Mesothelial cell of epicardium (in vitro differentiated cells): ENCODE results near the gene EDEM2. TPM values are rescaled to one million over a fixed set of nuclear protein-coding genes. Genes with fewer than 3 reads are reported as not detected.
"Not testable (repeated sequence)": the region's sequence is repeated elsewhere in the genome, so short reads cannot be mapped to it uniquely, and the experiment has no call there.

ENCODE experiments used
- DNase-seq, 2 experiments: peaks; one replicate each; pipeline ENCODE4 v3.0.0; 2021; ENCODE audit warnings: low spot score in 2 of 2; ENCODE audit not compliant: unreplicated experiment in 2 of 2
- H3K27ac Mint-ChIP-seq: 2 replicates; pipeline ENCODE4 v1.8.0; 2021; ENCODE audit warnings: mixed read lengths
- H3K27me3 Mint-ChIP-seq: 2 replicates; pipeline ENCODE4 v1.8.0; 2021; ENCODE audit warnings: low read depth, mixed read lengths
- H3K36me3 Mint-ChIP-seq: 2 replicates; pipeline ENCODE4 v1.8.0; 2021; ENCODE audit warnings: mixed read lengths
- H3K4me1 Mint-ChIP-seq: 2 replicates; pipeline ENCODE4 v1.8.0; 2021; ENCODE audit warnings: mixed read lengths
- H3K4me3 Mint-ChIP-seq: 2 replicates; pipeline ENCODE4 v1.8.0; 2021; ENCODE audit warnings: mild to moderate bottlenecking, moderate library complexity, mixed read lengths
- H3K9me3 Mint-ChIP-seq: 2 replicates; pipeline ENCODE4 v1.8.0; 2021; ENCODE audit warnings: mixed read lengths
- CTCF ChIP-seq: fragments of 200-600 bp; sonication (generic); IDR thresholded peaks from one replicate; pipeline ENCODE4 v1.5.0; 2021; ENCODE audit warnings: antibody characterized with exemption; ENCODE audit not compliant: unreplicated experiment
- total RNA-seq: library from RNA; stranded (reverse); gene quantifications from 3 replicates; pipeline ENCODE4 v1.2.1, GENCODE V29; 2021

EDEM2 gene
- total RNA-seq, 1 donor from 2014 or later, result 16.5 TPM

DNA sequence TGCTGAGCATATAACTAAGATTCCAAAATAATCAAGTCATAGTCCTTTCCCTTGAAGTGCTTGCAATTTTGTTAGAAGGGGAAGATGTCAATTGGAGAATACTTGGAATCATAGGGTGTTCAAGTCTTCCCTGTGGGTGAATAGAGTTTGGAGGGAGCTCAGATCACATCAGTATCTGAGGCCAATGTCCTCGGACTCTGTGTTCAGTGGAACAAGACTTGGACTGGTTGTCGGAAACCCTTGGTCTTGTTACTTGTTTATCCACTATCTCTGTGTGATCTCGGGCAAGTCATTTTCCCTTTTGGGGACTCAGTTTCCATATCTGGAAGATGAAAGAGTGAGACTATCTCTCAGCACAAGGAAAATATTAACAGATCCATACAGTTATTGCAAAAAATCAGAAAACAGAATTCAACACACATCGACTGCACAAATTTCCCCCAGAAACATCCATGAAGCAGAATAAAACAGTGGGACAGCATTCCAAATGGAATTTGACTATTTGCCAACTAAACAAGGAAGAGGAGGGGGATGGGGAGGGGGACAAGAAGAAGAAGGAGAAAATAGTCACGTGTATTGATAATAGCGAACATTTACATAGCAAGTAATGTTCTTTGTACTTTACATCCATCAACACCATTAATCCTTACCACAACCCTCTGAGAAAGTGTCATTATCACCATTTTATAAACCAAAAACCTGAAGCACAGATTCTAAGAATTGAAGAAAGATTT, 3.9 kb upstream of the EDEM2 start:
- no peak for DNase-seq
- no peaks in the 10 kb centered on the region for H3K9me3 Mint-ChIP-seq
- no peak overlapping the region for H3K4me3 Mint-ChIP-seq
- H3K27ac Mint-ChIP-seq, result no peak overlapping the region
- TF ChIP-seq CTCF, result no peak
- no peaks in the 10 kb centered on the region for H3K36me3 Mint-ChIP-seq
- H3K27me3 Mint-ChIP-seq, result no peaks in the 10 kb centered on the region
- peaks cover 22% of the 10 kb centered on the region for H3K4me1 Mint-ChIP-seq

GRCh38 chr20:35147575-35148071, 487 bp upstream of the EDEM2 start:
- peak in 1 of 2 experiments; percentile 45 for DNase-seq
- Mint-ChIP-seq H3K4me3 (peak overlapping the region; percentile 93), H3K4me1 (peaks cover 25% of the 10 kb centered on the region), H3K27ac (peak overlapping the region; percentile 97)
- H3K9me3 Mint-ChIP-seq, H3K36me3 Mint-ChIP-seq, H3K27me3 Mint-ChIP-seq: not testable (repeated sequence)

DNA sequence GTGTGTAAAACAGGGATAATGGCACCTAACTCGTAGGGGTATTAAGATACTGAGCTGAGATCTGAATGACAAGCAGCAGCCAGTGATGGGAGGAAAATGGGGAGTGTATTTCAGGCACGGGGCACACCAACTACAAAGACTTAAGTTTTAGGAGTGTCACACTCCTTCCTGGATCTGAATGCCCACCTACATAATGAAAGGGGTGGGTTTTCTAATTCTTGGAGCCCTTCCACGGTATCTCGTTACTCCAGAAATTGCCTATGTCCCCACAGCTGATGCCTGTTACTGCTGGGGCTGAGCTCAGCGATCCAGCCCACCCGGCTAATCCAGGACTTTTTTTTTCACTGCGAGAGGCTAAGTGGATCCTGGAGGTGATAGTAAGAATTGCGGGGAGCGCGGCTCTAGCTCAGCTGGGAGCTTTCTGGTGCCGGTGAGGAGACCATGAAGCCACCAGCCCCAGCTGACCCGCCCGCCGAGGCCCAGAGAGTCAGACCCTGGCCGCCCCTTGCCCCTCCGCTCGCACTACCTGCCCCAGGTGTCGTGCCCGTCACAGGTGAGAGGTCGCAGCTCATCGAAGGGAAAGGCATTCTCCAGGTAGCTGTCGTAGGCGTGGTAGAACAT, 727 bp downstream of the EDEM2 start:
- no peaks in the 10 kb centered on the region for H3K27me3 Mint-ChIP-seq

GRCh38 chr20:35145141-35145564, 2.0 kb downstream of the EDEM2 start:
- H3K9me3 Mint-ChIP-seq, result no peaks in the 10 kb centered on the region
- DNase-seq, result no peak
- H3K4me1 Mint-ChIP-seq, result peaks cover 25% of the 10 kb centered on the region
- peak; percentile 54 for TF ChIP-seq CTCF
- peaks cover 9% of the 10 kb centered on the region for H3K36me3 Mint-ChIP-seq
- peak overlapping the region; percentile 55 for H3K27ac Mint-ChIP-seq
- peak overlapping the region; percentile 32 for H3K4me3 Mint-ChIP-seq
- H3K27me3 Mint-ChIP-seq, result no peaks in the 10 kb centered on the region

More for the DNA sequence above, 727 bp downstream of the EDEM2 start:
- Mint-ChIP-seq H3K27ac (peak overlapping the region; percentile 97), H3K9me3 (no peaks in the 10 kb centered on the region), H3K36me3 (peaks cover 7% of the 10 kb centered on the region), H3K4me1 (peaks cover 25% of the 10 kb centered on the region), H3K4me3 (peak overlapping the region; percentile 93)
- no peak for TF ChIP-seq CTCF
- no peak for DNase-seq

- H3K27me3 Mint-ChIP-seq, result no peaks in the 10 kb centered on the region
- H3K4me1 Mint-ChIP-seq, result peaks cover 25% of the 10 kb centered on the region
- no peak for DNase-seq
- H3K9me3 Mint-ChIP-seq, result no peaks in the 10 kb centered on the region
- peaks cover 9% of the 10 kb centered on the region for H3K36me3 Mint-ChIP-seq
- H3K4me3 Mint-ChIP-seq, result no peak overlapping the region
- no peak for TF ChIP-seq CTCF
- H3K27ac Mint-ChIP-seq, result no peak overlapping the region
Measured at GRCh38 chr20:35144694-35145093, 2.4 kb downstream of the EDEM2 start.
